Heart right ventricle (tissue), 16 donors: ENCODE data around the gene TNS1. TPM values are rescaled to one million over a fixed set of nuclear protein-coding genes. Genes with fewer than 3 reads are reported as not detected.

ENCODE experiments used
- ATAC-seq, 8 donors: fragments of 200-7000 bp; cut with Tn5 transposase; one replicate each; pipeline ENCODE4 v1.9.1; 2020; ENCODE audit warnings: mild to moderate bottlenecking in 8 of 8, moderate library complexity in 8 of 8, moderate number of reproducible peaks in 1 of 8
- DNase-seq, 2 donors: peaks; one replicate each; pipeline ENCODE4 v3.0.0-alpha.2; 2020
- H3K27ac ChIP-seq, 10 donors: fragments of 200-600 bp; sonication (generic) in 2 of 10; one replicate each; pipeline versions ENCODE4 v1.5.0 to v1.8.0; 2020 to 2022; ENCODE audit warnings: mild to moderate bottlenecking in 3 of 10
- H3K27me3 ChIP-seq, 7 donors: fragments of 200-600 bp; one replicate each; pipeline ENCODE4 v1.8.0; 2021 to 2022; ENCODE audit warnings: mild to moderate bottlenecking in 2 of 7
- H3K36me3 ChIP-seq, 9 donors: fragments of 200-600 bp; sonication (generic) in 1 of 9; one replicate each; pipeline versions ENCODE4 v1.5.0 to v1.8.0; 2020 to 2022; ENCODE audit warnings: mild to moderate bottlenecking in 2 of 9
- H3K4me1 ChIP-seq, 9 donors: fragments of 200-600 bp; sonication (generic) in 1 of 9; one replicate each; pipeline versions ENCODE4 v1.5.0 to v1.8.0; 2020 to 2022; ENCODE audit warnings: mild to moderate bottlenecking in 4 of 9
- H3K4me3 ChIP-seq, 10 donors: fragments of 200-600 bp; sonication (generic) in 2 of 10; one replicate each; pipeline versions ENCODE4 v1.5.0 to v1.8.0; 2020 to 2022; ENCODE audit warnings: mild to moderate bottlenecking in 7 of 10, moderate library complexity in 2 of 10
- H3K9me3 ChIP-seq, 11 donors: fragments of 200-600 bp in 10 of 11; sonication (generic) in 2 of 11; one replicate each; pipeline versions ENCODE4 v1.5.0 to v1.8.0; 2013 to 2022; ENCODE audit warnings: mild to moderate bottlenecking in 2 of 11, control low read depth in 1 of 11, moderate library complexity in 1 of 11
- CTCF ChIP-seq, 9 donors: fragments of 200-600 bp; sonication (generic) in 2 of 9; IDR thresholded peaks; one replicate each; pipeline versions ENCODE4 v1.5.0 to v1.8.0; 2021 to 2022; ENCODE audit warnings: antibody characterized with exemption in 9 of 9, mild to moderate bottlenecking in 5 of 9, moderate library complexity in 1 of 9
- WGBS, 2 donors: extraction: QIAGEN DNeasy Blood & Tissue Kit; methylation state at CpG; one replicate each; pipeline ENCODE4 v1.1.7; 2013; ENCODE audit warnings: inconsistent platforms in 1 of 2; 5-methylcytosine and 5-hydroxymethylcytosine counted together
- intact Hi-C, 10 donors: fragments of 100-400 bp; cut with DNase I; formaldehyde crosslinking; loops; one replicate each; pipeline versions ENCODE4 v1.11.1 to v1.14.2; 2022
- polyA plus RNA-seq, 2 donors: library from polyadenylated mRNA; stranded (reverse); fragments of 200-250 nt; gene quantifications; one replicate each; pipeline ENCODE4 v1.2.3, GENCODE V29; 2013
- total RNA-seq, 10 donors: library from RNA; stranded (reverse); fragmentation: NEBNext Ultra II Directional in 3 of 10; extraction: Animal tissue kit (Norgen Biotek cat#: 25700) in 3 of 10; gene quantifications; one replicate each; pipeline versions ENCODE4 v1.2.1 to v1.2.4, GENCODE V29; 2021 to 2023
- donor health status: Arrhythmogenic right ventricular cardiomyopathy.
- donor health status: ischemic (EF 13 %, LVEDD 7.1; RV severe dilation, severe dysfunction).
- donor health status: healthy with polysubstance abuse.
- donor health status: DM: no; HTN: yes; CAD: no.
- donor health status: DM: no; HTN: no; CAD: no.
- donor health status: ischemic (EF 25% LVEDD 6.9; RV normal size, moderate dysfunction).
- donor health status: ischemic (EF 25% LVEDD 5.7; RV mildly dilated, moderate dysfunction).
- donor health status: healthy.
- donor health status: DM: yes; HTN: yes; CAD: no.
- donor health status: Ischemic cardiomyopathy.
- donor health status: ischemic (EF 35%, LVEDD 5.7; RV mildly dilated, moderate dysfunction).
- donor health status: nonischemic (EF 11% LVEDD 7.7; RV severe dilation, severe dysfunction).
- donor health status: DM: yes; HTN: yes; CAD: no.
- donor health status: PGD.
- donor health status: ischemic (EF 29% LVEDD 5.4; RV normal size, mild dysfunction).
- donor health status: nonischemic (EF 23%, LVEDD 6.1; RV moderate dilation, normal function).

Gene TNS1
- total and polyA plus RNA-seq, 12 donors = 64.6 to 844 (median 731) TPM

- H3K36me3 ChIP-seq = peaks cover 11 to 100% (median 96%) of the 10 kb centered on the region in 9 donors
- 62 to 68% methylated on average over 5 of the region's 5 CpGs for WGBS, 2 donors
These were observed 122.4 kb downstream of the TNS1 start for GRCh38 chr2:217880287-217880889.

GRCh38 chr2:217878915-217879590, 123.7 kb downstream of the TNS1 start:
- Histone ChIP-seq H3K4me3 (no peak overlapping the region), H3K9me3 (no peaks in the 10 kb centered on the region), H3K36me3 (peaks cover 0 to 100% (median 95%) of the 10 kb centered on the region in 9 donors), H3K4me1 (peaks cover 0 to 77% (median 60%) of the 10 kb centered on the region in 9 donors), H3K27ac (peak overlapping the region in 7 of 10 donors; percentile 13 to 73 (median 58)), H3K27me3 (no peaks in the 10 kb centered on the region)
- 61 to 64% methylated on average over 14 to 15 of the region's 15 CpGs for WGBS, 2 donors
- no peak for DNase-seq
- intact Hi-C loops = loop anchor here in 2 of 10 donors (5.0 to 10.0 kb wide), 2 partner anchors 54 to 72 kb away; no protein-coding TSS in a partner anchor
- ATAC-seq = peak in 3 of 8 donors; percentile 17 to 28 (median 22)
- TF ChIP-seq CTCF (IDR thresholded peaks at IDR 0.05) = no peak

More at GRCh38 chr2:217880287-217880889, 122.4 kb downstream of the TNS1 start:
- peak in 3 of 8 donors; percentile 1 to 28 (median 19) for ATAC-seq
- Histone ChIP-seq H3K27ac (peak overlapping the region in 8 of 10 donors; percentile 16 to 73 (median 56)), H3K27me3 (no peaks in the 10 kb centered on the region), H3K9me3 (no peaks in the 10 kb centered on the region), H3K4me3 (no peak overlapping the region), H3K4me1 (peaks cover 0 to 68% (median 60%) of the 10 kb centered on the region in 9 donors)
- no peak for DNase-seq
- peak in 5 of 9 donors; percentile 6 to 18 (median 13) for TF ChIP-seq CTCF (IDR thresholded peaks at IDR 0.05)
- intact Hi-C loops = loop anchor here in 1 of 10 donors (10.0 kb wide), 1 partner anchor 54 kb away; no protein-coding TSS in a partner anchor

- WGBS, 2 donors = 52 to 63% methylated on average over 8 of the region's 8 CpGs
- Histone ChIP-seq H3K9me3 (no peaks in the 10 kb centered on the region), H3K27ac (peak overlapping the region in 7 of 10 donors; percentile 13 to 73 (median 48)), H3K27me3 (no peaks in the 10 kb centered on the region), H3K4me3 (no peak overlapping the region), H3K4me1 (peaks cover 0 to 83% (median 60%) of the 10 kb centered on the region in 9 donors), H3K36me3 (peaks cover 0 to 99% (median 85%) of the 10 kb centered on the region in 9 donors)
- DNase-seq = no peak
- ATAC-seq = peak in 7 of 8 donors; percentile 4 to 46 (median 9)
- intact Hi-C loops = loop anchor here in 2 of 10 donors (5.0 to 10.0 kb wide), 2 partner anchors 53 to 71 kb away; no protein-coding TSS in a partner anchor
- no peak for TF ChIP-seq CTCF (IDR thresholded peaks at IDR 0.05)
These were observed 124.9 kb downstream of the TNS1 start for GRCh38 chr2:217877866-217878265.

GRCh38 chr2:217876253-217876570, 126.6 kb downstream of the TNS1 start:
- WGBS, 2 donors = 55 to 72% methylated on average over 4 of the region's 4 CpGs
- DNase-seq (no peak), ATAC-seq (peak in 5 of 8 donors; percentile 17 to 44 (median 25))
- Histone ChIP-seq H3K27me3 (no peaks in the 10 kb centered on the region), H3K4me3 (no peak overlapping the region), H3K36me3 (peaks cover 3 to 99% (median 77%) of the 10 kb centered on the region in 9 donors), H3K27ac (peak overlapping the region in 8 of 10 donors; percentile 38 to 73 (median 47)), H3K4me1 (peaks cover 0 to 88% (median 69%) of the 10 kb centered on the region in 9 donors), H3K9me3 (no peaks in the 10 kb centered on the region)
- intact Hi-C loops = loop anchor here in 2 of 10 donors (5.0 to 10.0 kb wide), 2 partner anchors 51 to 69 kb away; no protein-coding TSS in a partner anchor
- TF ChIP-seq CTCF (IDR thresholded peaks at IDR 0.05) = no peak
